Upper lobe of left lung (tissue), 6 donors: Measurements from ENCODE around the gene TMC7. TPM values are rescaled to one million over a fixed set of nuclear protein-coding genes. Genes with fewer than 3 reads are reported as not detected.

Experiments
- ATAC-seq, 2 donors: fragments of 200-7000 bp; cut with Tn5 transposase; one replicate each; pipeline ENCODE4 v1.9.1; 2022; ENCODE audit warnings: mild to moderate bottlenecking in 2 of 2, moderate library complexity in 2 of 2; ENCODE audit not compliant: low FRiP score in 2 of 2
- DNase-seq, 2 donors: peaks; one replicate each; pipeline ENCODE4 v3.0.0-alpha.2; 2019 to 2020
- H3K27ac ChIP-seq, 4 donors: fragments of 200-600 bp; sonication (generic); one replicate each; pipeline ENCODE4 v1.5.1; 2016 to 2019
- H3K27me3 ChIP-seq, 4 donors: fragments of 200-600 bp; sonication (generic); one replicate each; pipeline ENCODE4 v1.5.1; 2017 to 2019
- H3K36me3 ChIP-seq, 4 donors: fragments of 200-600 bp; sonication (generic); one replicate each; pipeline ENCODE4 v1.5.1; 2016 to 2019
- H3K4me1 ChIP-seq, 4 donors: fragments of 200-600 bp; sonication (generic); one replicate each; pipeline ENCODE4 v1.5.1; 2018 to 2019
- H3K4me3 ChIP-seq, 4 donors: fragments of 200-600 bp; sonication (generic); one replicate each; pipeline ENCODE4 v1.5.1; 2017 to 2019; ENCODE audit warnings: mild to moderate bottlenecking in 2 of 4, moderate library complexity in 1 of 4
- H3K9me3 ChIP-seq, 4 donors: fragments of 200-600 bp; sonication (generic); one replicate each; pipeline ENCODE4 v1.5.1; 2018 to 2019
- CTCF ChIP-seq, 6 experiments: fragments of 450-650 bp in 4 of 6; fragments of 200-600 bp in 2 of 6; sonication (generic) in 2 of 6; IDR thresholded peaks; one replicate each; pipeline ENCODE4 v1.5.1; 2016 to 2019; ENCODE audit warnings: antibody characterized with exemption in 6 of 6
- EP300 ChIP-seq, 4 donors: sonication (generic); formaldehyde crosslinking; IDR thresholded peaks; one replicate each; pipeline ENCODE4 v1.5.1; 2017; ENCODE audit warnings: antibody characterized with exemption in 4 of 4, control low read depth in 2 of 4
- POLR2A ChIP-seq, 4 donors: fragments of 450-650 bp; IDR thresholded peaks; one replicate each; pipeline ENCODE4 v1.5.1; 2016 to 2017; ENCODE audit warnings: antibody characterized with exemption in 4 of 4, mild to moderate bottlenecking in 2 of 4
- POLR2AphosphoS5 ChIP-seq, 2 donors: sonication (generic); formaldehyde crosslinking; IDR thresholded peaks; one replicate each; pipeline ENCODE4 v1.5.1; 2017; ENCODE audit warnings: antibody characterized with exemption in 2 of 2
- WGBS, 2 donors: methylation state at CpG; one replicate each; pipeline ENCODE4 v1.1.5; 2017 to 2018; 5-methylcytosine and 5-hydroxymethylcytosine counted together
- small RNA-seq, 4 donors: library from RNA; depleted of rRNA; stranded (forward); fragments of <200 nt; gene quantifications; one replicate each; pipeline ENCODE3, GENCODE V24; 2016
- total RNA-seq, 6 donors: library from RNA; depleted of rRNA in 4 of 6; stranded (reverse); fragments of >200 nt in 4 of 6; gene quantifications; one replicate each; pipeline versions ENCODE4 v1.1.0 to v1.2.1, GENCODE V29; 2016 to 2021
- donor health status: DM: no; HTN: no; CAD: no; lungs with moderate emphysema.
- donor health status: DM: no; HTN: yes; CAD: no; lungs with severe emphysema.

The TMC7 gene
- total RNA-seq, 6 donors from 2014 or later, result 4.5 to 11.5 (median 5.9) TPM

GRCh38 chr16:19110537-19111360, 127.0 kb downstream of the TMC7 start:
- peaks cover 29 to 49% (median 33%) of the 10 kb centered on the region in 4 donors for H3K4me1 ChIP-seq
- DNase-seq, result no peak
- peaks cover 0 to 10% (median 7%) of the 10 kb centered on the region in 4 donors for H3K36me3 ChIP-seq
- H3K27ac ChIP-seq, result no peak overlapping the region
- peaks cover 0 to 8% (median 0%) of the 10 kb centered on the region in 4 donors for H3K27me3 ChIP-seq
- WGBS, 2 donors, result 73 to 78% methylated on average over 4 of the region's 4 CpGs
- no peak for TF ChIP-seq CTCF (IDR thresholded peaks at IDR 0.05)
- TF ChIP-seq POLR2AphosphoS5 (IDR thresholded peaks at IDR 0.05), result no peak
- no peak for TF ChIP-seq EP300 (IDR thresholded peaks at IDR 0.05)
- TF ChIP-seq POLR2A (IDR thresholded peaks at IDR 0.05), result no peak
- no peak overlapping the region for H3K4me3 ChIP-seq
- ATAC-seq, result no peak
- H3K9me3 ChIP-seq, result no peaks in the 10 kb centered on the region

- TF ChIP-seq POLR2A (IDR thresholded peaks at IDR 0.05) (no peak), POLR2AphosphoS5 (IDR thresholded peaks at IDR 0.05) (no peak), CTCF (IDR thresholded peaks at IDR 0.05) (no peak), EP300 (IDR thresholded peaks at IDR 0.05) (no peak)
- peaks cover 32 to 49% (median 35%) of the 10 kb centered on the region in 4 donors for H3K4me1 ChIP-seq
These were observed 128.3 kb downstream of the TMC7 start for GRCh38 chr16:19112099-19112407.

More at GRCh38 chr16:19112099-19112407, 128.3 kb downstream of the TMC7 start:
- no peaks in the 10 kb centered on the region for H3K9me3 ChIP-seq
- ATAC-seq, result no peak
- H3K27ac ChIP-seq, result peak overlapping the region in 1 of 4 donors; percentile 98
- H3K4me3 ChIP-seq, result no peak overlapping the region
- WGBS, 2 donors, result 97% methylated on average over 2 of the region's 2 CpGs
- DNase-seq, result no peak
- peaks cover 0 to 8% (median 0%) of the 10 kb centered on the region in 4 donors for H3K27me3 ChIP-seq
- H3K36me3 ChIP-seq, result peaks cover 0 to 17% (median 11%) of the 10 kb centered on the region in 4 donors

Small RNA genes lying within 50 kb of the gene (small RNA-seq; reads per million reads assigned to genes)
- gene RNU6-1340P, result 0 reads per million in 4 donors

Other genes starting within 250 kb of the TMC7 start
- gene RPS15A, start 193.6 kb upstream of the TMC7 start, total RNA-seq, result 1,000 to 10,000 TPM in 2 of 6 donors, 100 to 1,000 TPM in 4; 195 to 1,334 (median 859) TPM
- gene ARL6IP1, start 182.4 kb upstream of the TMC7 start, total RNA-seq, result 100 to 1,000 TPM in 3 of 6 donors, 10 to 100 TPM in 3; 37.7 to 172 (median 105) TPM
- 100 to 1,000 TPM in 2 of 6 donors, 10 to 100 TPM in 4; 39.2 to 122 (median 69.6) TPM for gene SMG1, start 57.5 kb upstream of the TMC7 start, total RNA-seq
- gene COQ7, start 83.7 kb downstream of the TMC7 start, total RNA-seq, result 10 to 100 TPM; 14.6 to 41.9 (median 20.0) TPM
- gene ITPRIPL2, start 130.0 kb downstream of the TMC7 start, total RNA-seq, result 10 to 100 TPM; 39.9 to 90.6 (median 57.5) TPM
- 10 to 100 TPM; 11.6 to 49.2 (median 14.8) TPM for gene SYT17, start 184.3 kb downstream of the TMC7 start, total RNA-seq